Spinal cord (tissue), 10 donors: ENCODE data around the gene PGM5. TPM values are rescaled to one million over a fixed set of nuclear protein-coding genes. Genes with fewer than 3 reads are reported as not detected.

ENCODE experiments used
- DNase-seq, 6 donors: peaks; one replicate each; pipeline versions ENCODE4 v3.0.0 to v3.0.0-alpha.2; 2013 to 2015; ENCODE audit warnings: low spot score in 6 of 6, low read depth in 4 of 6
- H3K27ac ChIP-seq: one replicate; pipeline ENCODE4 v1.5.1; 2013; ENCODE audit warnings: low read depth, low read length, control low read depth
- H3K27me3 ChIP-seq: one replicate; pipeline ENCODE4 v1.6.1; 2013; ENCODE audit warnings: low read length; ENCODE audit not compliant: control insufficient read depth, insufficient read depth
- H3K36me3 ChIP-seq: one replicate; pipeline ENCODE4 v1.6.1; 2013; ENCODE audit warnings: low read length; ENCODE audit not compliant: control insufficient read depth, insufficient read depth
- H3K4me1 ChIP-seq: one replicate; pipeline ENCODE4 v1.6.1; 2013; ENCODE audit warnings: low read length; ENCODE audit not compliant: control insufficient read depth, insufficient read depth
- H3K4me3 ChIP-seq: one replicate; pipeline ENCODE4 v1.5.1; 2013; ENCODE audit warnings: low read depth, low read length, control low read depth
- H3K9me3 ChIP-seq: one replicate; pipeline ENCODE4 v1.6.1; 2013; ENCODE audit warnings: low read length; ENCODE audit not compliant: control insufficient read depth, insufficient read depth
- WGBS: methylation state at CpG from one replicate; pipeline ENCODE4 v1.1.5; 2013; ENCODE audit warnings: missing lambda C conversion rate; ENCODE audit not compliant: insufficient coverage; 5-methylcytosine and 5-hydroxymethylcytosine counted together
- polyA plus RNA-seq, 2 donors: library from polyadenylated mRNA; unstranded; fragments of 120-200 nt; gene quantifications; one replicate each; pipeline ENCODE4 v1.2.1, GENCODE V29; 2013; ENCODE audit not compliant: insufficient read length in 2 of 2
- total RNA-seq, 2 donors: library from RNA; depleted of rRNA in 1 of 2; stranded (reverse); fragments of 120-200 nt in 1 of 2; fragments of >200 nt in 1 of 2; gene quantifications; one replicate each; pipeline versions ENCODE4 v1.2.3 to v1.2.4, GENCODE V29; 2013 to 2014
- donor health status: healthy.

The PGM5 gene
- total and polyA plus RNA-seq, 4 donors: 5.2 to 55.9 (median 14.2) TPM

DNA sequence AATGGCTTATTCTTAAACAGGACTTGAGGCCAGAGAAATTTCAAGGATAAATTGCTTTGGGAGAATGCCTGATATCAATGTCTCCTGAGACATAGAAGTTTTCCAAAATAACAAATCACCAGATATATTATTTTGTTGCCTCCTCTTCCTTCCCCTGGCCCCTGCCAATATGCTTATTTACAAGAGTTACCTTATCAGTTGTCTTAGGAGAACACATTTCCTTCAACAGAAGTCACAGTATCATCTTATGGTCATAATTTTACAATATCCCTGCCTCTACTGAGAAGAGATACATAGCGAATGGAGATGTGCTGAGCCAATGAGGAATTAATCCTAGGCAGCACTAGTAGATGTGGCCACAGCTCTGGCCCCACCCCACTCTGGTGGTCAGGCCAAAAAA is 141.2 kb downstream of the PGM5 start:
- Histone ChIP-seq H3K27ac (no peak overlapping the region), H3K4me1 (no peaks in the 10 kb centered on the region), H3K4me3 (no peak overlapping the region), H3K9me3 (no peaks in the 10 kb centered on the region), H3K36me3 (no peaks in the 10 kb centered on the region), H3K27me3 (no peaks in the 10 kb centered on the region)
- DNase-seq: no peak
- WGBS: 100% methylated on average over 1 of the region's 1 CpG

DNA sequence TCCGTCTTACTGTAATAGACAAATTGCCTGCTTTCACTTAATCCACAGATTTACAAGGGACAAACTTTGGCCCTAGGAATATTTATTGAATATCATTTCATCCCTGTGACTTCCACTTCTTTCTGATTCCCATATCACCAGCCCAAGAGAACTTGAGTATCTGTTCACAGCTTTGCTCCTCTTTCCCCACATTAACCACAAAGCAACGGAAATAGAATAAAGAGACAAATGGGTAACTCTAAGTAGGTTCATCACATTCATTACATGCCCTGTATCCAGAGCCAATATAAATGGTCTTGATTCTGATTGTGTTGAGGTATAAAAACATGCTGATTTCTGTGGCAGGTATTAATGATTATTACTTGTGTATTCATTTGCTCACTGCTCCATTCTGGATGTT is 142.4 kb downstream of the PGM5 start:
- Histone ChIP-seq H3K4me1 (no peaks in the 10 kb centered on the region), H3K27me3 (no peaks in the 10 kb centered on the region), H3K27ac (no peak overlapping the region), H3K4me3 (no peak overlapping the region), H3K36me3 (no peaks in the 10 kb centered on the region), H3K9me3 (no peaks in the 10 kb centered on the region)
- WGBS: no CpG with 5 or more reads among the region's 2 CpGs
- no peak for DNase-seq

DNA sequence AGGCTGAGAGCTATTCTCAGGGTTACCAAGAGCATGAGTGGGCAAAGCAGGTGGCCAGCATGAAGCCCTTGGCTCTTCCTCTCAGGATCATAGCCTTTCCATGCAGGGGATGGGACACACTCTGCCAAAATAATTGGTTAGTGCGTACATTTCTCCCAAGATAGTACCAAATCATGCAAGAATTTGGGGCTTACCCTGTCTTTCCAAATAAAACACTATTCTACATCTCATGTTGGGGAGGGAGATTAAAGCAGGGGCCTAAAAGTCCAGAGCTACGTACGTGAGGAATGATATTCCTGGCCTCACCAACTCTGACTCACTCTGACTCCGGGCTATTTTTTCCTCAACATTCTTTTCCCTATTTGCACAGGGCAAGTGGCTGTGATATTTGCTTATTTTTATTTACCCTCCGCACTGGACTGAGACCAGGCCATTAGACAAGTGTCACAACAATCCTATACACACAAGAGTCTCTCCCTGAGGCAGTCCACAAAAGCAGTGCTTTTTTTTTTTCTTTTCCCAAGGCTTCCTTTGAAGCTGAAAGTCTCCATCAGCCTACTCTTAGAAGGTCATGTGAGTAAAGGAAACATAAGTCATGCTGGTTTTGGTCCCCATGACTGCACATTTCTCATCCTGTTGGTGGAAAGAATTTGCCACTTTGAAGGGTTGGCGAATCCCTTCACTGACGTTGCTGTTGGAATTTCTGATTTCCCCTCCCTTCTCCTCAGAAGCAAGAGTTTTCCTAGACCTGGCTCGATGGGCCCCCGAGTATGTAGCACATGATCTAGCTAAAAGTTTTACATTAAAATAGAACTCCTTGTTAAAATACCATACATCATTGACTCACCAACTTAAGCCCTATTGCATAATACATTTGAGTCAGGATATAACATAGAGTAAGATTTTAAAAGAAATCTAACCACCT is 144.3 kb downstream of the PGM5 start:
- peak in 1 of 6 donors; percentile 14 for DNase-seq
- Histone ChIP-seq H3K4me3 (no peak overlapping the region), H3K4me1 (no peaks in the 10 kb centered on the region), H3K9me3 (no peaks in the 10 kb centered on the region), H3K27ac (no peak overlapping the region), H3K36me3 (no peaks in the 10 kb centered on the region), H3K27me3 (no peaks in the 10 kb centered on the region)
- WGBS: 73% methylated on average over 2 of the region's 9 CpGs

DNA sequence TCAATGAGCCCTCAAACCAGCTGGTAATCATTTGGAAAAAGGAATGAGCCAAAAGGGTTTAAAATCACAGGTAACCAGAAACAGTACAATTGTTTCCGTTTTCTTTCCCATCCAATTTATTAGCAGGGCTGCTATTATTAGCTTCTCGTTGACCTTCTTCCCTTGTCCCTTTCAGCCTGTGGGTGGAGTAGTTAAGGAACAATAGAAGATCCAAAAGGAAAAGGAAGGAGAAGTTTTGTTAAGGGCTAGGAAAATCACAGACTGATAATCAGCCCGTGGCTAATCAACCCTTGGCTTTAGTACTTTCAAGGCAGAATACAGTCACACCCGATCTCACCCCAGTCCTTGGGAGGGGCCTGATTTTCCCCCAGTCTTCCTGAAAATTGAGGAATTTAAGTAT is 145.9 kb downstream of the PGM5 start:
- no CpG with 5 or more reads among the region's 4 CpGs for WGBS
- Histone ChIP-seq H3K4me1 (no peaks in the 10 kb centered on the region), H3K36me3 (no peaks in the 10 kb centered on the region), H3K4me3 (no peak overlapping the region), H3K9me3 (no peaks in the 10 kb centered on the region), H3K27ac (no peak overlapping the region), H3K27me3 (no peaks in the 10 kb centered on the region)
- DNase-seq: no peak

DNA sequence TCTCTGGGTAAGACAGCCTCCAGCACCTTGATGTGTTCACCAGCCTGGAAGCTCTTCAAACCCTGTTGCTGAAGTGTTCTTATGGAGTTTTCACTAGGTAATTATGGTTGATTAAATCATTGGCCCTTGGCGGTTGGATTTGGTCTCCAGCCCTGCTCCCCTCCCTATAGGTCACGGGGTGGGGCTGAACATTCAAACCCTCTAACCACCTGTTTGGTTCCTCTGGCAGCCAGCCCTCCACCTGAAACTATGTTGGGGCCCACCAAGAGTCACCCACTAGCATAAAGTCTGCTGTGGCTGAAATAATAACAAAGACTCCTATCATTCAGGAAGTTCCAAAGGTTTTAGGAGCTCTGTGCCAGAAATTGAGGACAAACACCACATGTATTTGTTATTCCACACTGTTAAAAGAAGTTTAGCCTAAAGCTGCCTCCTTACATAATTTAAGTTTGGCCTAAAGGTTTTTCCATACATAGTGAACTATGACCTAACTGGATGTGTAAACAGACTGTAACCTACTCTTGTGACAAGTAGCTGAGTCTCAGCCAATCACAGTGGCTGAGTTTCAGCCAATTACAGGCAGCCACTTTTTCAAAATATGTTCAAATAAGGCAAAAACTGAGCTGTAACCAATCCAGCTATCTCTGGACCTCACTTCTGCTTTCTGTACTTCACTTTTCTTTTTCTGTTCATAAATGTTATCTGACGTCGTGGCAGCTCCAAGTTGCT is 149.4 kb downstream of the PGM5 start:
- H3K9me3 ChIP-seq: no peaks in the 10 kb centered on the region
- DNase-seq: no peak
- H3K4me1 ChIP-seq: no peaks in the 10 kb centered on the region
- WGBS: 94% methylated on average over 4 of the region's 4 CpGs
- H3K27ac ChIP-seq: no peak overlapping the region
- H3K36me3 ChIP-seq: no peaks in the 10 kb centered on the region
- no peak overlapping the region for H3K4me3 ChIP-seq
- H3K27me3 ChIP-seq: no peaks in the 10 kb centered on the region

DNA sequence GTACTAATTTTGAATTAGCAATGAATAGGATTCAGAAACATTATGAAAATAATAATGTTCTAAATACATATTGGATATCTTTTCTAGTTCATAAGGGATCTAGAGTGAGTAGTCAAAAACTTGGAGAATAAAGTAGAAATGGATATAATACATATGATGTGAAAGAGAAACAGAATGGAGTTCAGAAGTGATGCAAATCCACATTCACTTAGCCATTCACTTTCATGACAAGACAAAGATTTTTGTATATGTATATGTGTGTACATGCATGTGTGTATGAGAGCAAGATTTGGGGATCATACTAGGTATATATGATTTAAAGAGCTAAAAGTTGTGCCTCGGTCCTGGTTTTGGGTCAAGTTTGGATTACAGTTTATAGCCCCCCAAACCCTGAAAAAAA is 150.1 kb downstream of the PGM5 start:
- Histone ChIP-seq H3K9me3 (no peaks in the 10 kb centered on the region), H3K4me1 (no peaks in the 10 kb centered on the region), H3K27me3 (no peaks in the 10 kb centered on the region), H3K27ac (no peak overlapping the region), H3K36me3 (no peaks in the 10 kb centered on the region), H3K4me3 (no peak overlapping the region)
- no peak for DNase-seq
- no CpG with 5 or more reads among the region's 1 CpG for WGBS

DNA sequence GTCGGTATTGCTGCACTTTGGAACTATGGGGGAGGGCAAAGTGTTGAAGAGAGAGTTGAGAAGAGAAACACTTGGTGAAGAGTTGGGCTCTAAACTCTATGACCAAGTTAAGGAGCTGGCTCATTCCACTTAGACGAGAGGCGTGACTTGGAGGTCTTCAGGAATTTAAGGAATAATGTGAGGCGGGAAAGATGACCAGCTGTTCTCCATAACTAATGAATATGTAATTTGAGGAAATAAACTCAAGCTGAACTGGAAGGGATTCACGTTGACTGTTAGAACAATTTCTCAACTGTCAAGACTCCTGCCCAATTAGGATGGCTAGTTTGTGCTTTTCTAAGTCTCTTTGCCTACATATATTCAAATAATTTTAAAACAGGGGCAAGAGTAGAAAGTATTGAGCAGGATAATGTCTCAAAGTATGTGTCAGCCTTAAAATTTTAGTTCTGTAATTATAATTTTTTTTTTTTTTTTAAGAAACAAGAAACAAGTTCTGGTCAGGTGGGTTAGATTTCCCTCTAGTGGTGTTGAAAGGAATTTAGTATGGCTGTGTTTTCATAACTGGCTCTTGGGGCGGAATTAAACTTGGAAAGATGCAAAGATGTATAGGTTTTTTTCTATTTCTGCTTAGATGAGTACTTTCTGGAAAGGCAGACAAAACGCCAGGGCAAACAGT is 150.9 kb downstream of the PGM5 start:
- no peak overlapping the region for H3K27ac ChIP-seq
- peak in 3 of 6 donors; percentile 19 to 59 (median 58) for DNase-seq

GRCh38 chr9:68507806-68508145 is 151.4 kb downstream of the PGM5 start:
- Histone ChIP-seq H3K9me3 (no peaks in the 10 kb centered on the region), H3K27ac (no peak overlapping the region), H3K4me3 (no peak overlapping the region), H3K4me1 (no peaks in the 10 kb centered on the region), H3K27me3 (no peaks in the 10 kb centered on the region), H3K36me3 (no peaks in the 10 kb centered on the region)
- WGBS: no CpG with 5 or more reads among the region's 2 CpGs
- no peak for DNase-seq

More for the DNA sequence above, 150.9 kb downstream of the PGM5 start:
- no peaks in the 10 kb centered on the region for H3K9me3 ChIP-seq
- no peaks in the 10 kb centered on the region for H3K36me3 ChIP-seq
- no peaks in the 10 kb centered on the region for H3K4me1 ChIP-seq
- 14% methylated on average over 1 of the region's 7 CpGs for WGBS
- no peak overlapping the region for H3K4me3 ChIP-seq
- no peaks in the 10 kb centered on the region for H3K27me3 ChIP-seq

DNA sequence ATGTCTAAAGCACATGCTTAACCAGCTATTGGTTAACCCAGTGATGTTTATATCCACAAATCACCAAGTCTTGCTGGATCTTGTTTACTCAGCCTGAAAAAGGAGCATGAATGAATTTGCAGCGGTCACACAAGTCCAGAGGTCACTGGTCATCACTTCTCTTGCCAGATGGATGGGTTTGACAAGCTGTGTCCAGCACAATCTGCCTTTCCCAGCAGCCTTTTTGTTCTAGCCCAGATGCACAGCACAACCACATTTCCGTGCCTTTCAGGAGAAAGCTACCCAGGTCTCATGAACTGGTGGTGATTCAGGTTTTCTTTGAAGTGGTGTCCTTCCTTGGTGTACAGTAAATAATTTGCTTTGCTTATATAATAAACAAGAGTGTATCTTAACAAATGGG is 152.1 kb downstream of the PGM5 start:
- Histone ChIP-seq H3K9me3 (no peaks in the 10 kb centered on the region), H3K27ac (no peak overlapping the region), H3K27me3 (no peaks in the 10 kb centered on the region), H3K36me3 (no peaks in the 10 kb centered on the region), H3K4me3 (no peak overlapping the region), H3K4me1 (no peaks in the 10 kb centered on the region)
- DNase-seq: no peak
- 55% methylated on average over 1 of the region's 2 CpGs for WGBS
